Parathyroid adenoma (tissue), 2 donors: ENCODE measurements around the gene CDK5RAP1.

ENCODE experiments used
- H2AFZ ChIP-seq: fragments of 300-600 bp; sonication (generic); one replicate; pipeline ENCODE4 v1.7.0; 2017; ENCODE audit warnings: antibody characterized with exemption, mild to moderate bottlenecking
- H3K27ac ChIP-seq: fragments of 300-600 bp; sonication (generic); one replicate; pipeline ENCODE4 v1.7.0; 2017
- H3K27me3 ChIP-seq: fragments of 300-600 bp; sonication (generic); one replicate; pipeline ENCODE4 v1.7.0; 2017; ENCODE audit warnings: low read length; ENCODE audit not compliant: control insufficient read depth, insufficient read depth
- H3K36me3 ChIP-seq: fragments of 300-600 bp; sonication (generic); one replicate; pipeline ENCODE4 v1.7.0; 2017; ENCODE audit warnings: low read length; ENCODE audit not compliant: control insufficient read depth, insufficient read depth
- H3K4me1 ChIP-seq: fragments of 300-600 bp; sonication (generic); one replicate; pipeline ENCODE4 v1.7.0; 2017; ENCODE audit warnings: control low read depth
- H3K4me2 ChIP-seq: fragments of 300-600 bp; sonication (generic); one replicate; pipeline ENCODE4 v1.7.0; 2017; ENCODE audit warnings: low read length
- H3K4me3 ChIP-seq: fragments of 300-600 bp; sonication (generic); one replicate; pipeline ENCODE4 v1.7.0; 2017; ENCODE audit warnings: low read depth, low read length
- H3K79me2 ChIP-seq: fragments of 300-600 bp; sonication (generic); one replicate; pipeline ENCODE4 v1.7.0; 2017; ENCODE audit warnings: control low read depth
- H3K9ac ChIP-seq: fragments of 300-600 bp; sonication (generic); one replicate; pipeline ENCODE4 v1.7.0; 2017; ENCODE audit warnings: mild to moderate bottlenecking
- H3K9me3 ChIP-seq: fragments of 300-600 bp; sonication (generic); one replicate; pipeline ENCODE4 v1.7.0; 2017; ENCODE audit warnings: low read length; ENCODE audit not compliant: control insufficient read depth
- TF ChIP-seq, protein P1 (sequence below): fragments of 300-600 bp; sonication (generic); IDR thresholded peaks from one replicate; pipeline ENCODE4 v1.7.0; 2017; ENCODE audit warnings: antibody characterized with exemption, mild to moderate bottlenecking
- donor health status: primary hyperparathyroidism.

CDK5RAP1 gene

DNA sequence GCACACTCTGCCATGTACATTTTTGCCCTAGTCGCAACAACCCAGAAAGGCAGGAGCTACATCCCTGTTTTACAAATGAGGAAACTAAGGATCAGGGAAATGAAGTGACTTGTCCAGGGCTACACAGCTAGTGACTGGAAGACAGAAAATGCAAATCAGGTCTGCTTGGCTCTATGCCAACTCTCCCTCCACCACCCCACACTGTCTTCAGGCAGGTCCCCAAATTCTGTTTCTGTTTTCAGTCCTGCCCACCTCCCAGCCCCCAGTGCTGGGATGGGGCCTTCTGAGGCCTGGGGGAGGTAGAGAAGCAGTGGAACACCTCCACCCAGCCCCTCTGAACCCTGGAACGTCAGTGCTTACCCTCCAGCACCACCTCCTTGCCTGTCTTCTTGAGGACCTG, 37.2 kb upstream of the CDK5RAP1 start:
- H3K4me1 ChIP-seq: peaks cover 6% of the 10 kb centered on the region
- no peaks in the 10 kb centered on the region for H3K27me3 ChIP-seq
- TF ChIP-seq, protein P1, sequence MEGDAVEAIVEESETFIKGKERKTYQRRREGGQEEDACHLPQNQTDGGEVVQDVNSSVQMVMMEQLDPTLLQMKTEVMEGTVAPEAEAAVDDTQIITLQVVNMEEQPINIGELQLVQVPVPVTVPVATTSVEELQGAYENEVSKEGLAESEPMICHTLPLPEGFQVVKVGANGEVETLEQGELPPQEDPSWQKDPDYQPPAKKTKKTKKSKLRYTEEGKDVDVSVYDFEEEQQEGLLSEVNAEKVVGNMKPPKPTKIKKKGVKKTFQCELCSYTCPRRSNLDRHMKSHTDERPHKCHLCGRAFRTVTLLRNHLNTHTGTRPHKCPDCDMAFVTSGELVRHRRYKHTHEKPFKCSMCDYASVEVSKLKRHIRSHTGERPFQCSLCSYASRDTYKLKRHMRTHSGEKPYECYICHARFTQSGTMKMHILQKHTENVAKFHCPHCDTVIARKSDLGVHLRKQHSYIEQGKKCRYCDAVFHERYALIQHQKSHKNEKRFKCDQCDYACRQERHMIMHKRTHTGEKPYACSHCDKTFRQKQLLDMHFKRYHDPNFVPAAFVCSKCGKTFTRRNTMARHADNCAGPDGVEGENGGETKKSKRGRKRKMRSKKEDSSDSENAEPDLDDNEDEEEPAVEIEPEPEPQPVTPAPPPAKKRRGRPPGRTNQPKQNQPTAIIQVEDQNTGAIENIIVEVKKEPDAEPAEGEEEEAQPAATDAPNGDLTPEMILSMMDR: no peak
- H3K4me2 ChIP-seq: no peak overlapping the region
- H3K9me3 ChIP-seq: no peaks in the 10 kb centered on the region
- H3K36me3 ChIP-seq: no peaks in the 10 kb centered on the region
- no peak overlapping the region for H3K9ac ChIP-seq
- no peaks in the 10 kb centered on the region for H3K79me2 ChIP-seq
- H3K4me3 ChIP-seq: no peak overlapping the region
- H3K27ac ChIP-seq: no peak overlapping the region
- no peak overlapping the region for H2AFZ ChIP-seq

- H3K4me2 ChIP-seq: no peak overlapping the region
- no peaks in the 10 kb centered on the region for H3K9me3 ChIP-seq
- H3K27ac ChIP-seq: peak overlapping the region; percentile 33
- TF ChIP-seq, protein P1: no peak
- H2AFZ ChIP-seq: no peak overlapping the region
- H3K27me3 ChIP-seq: no peaks in the 10 kb centered on the region
- H3K4me1 ChIP-seq: peaks cover 6% of the 10 kb centered on the region
- no peak overlapping the region for H3K9ac ChIP-seq
- H3K79me2 ChIP-seq: no peaks in the 10 kb centered on the region
- no peak overlapping the region for H3K4me3 ChIP-seq
- no peaks in the 10 kb centered on the region for H3K36me3 ChIP-seq
Observed at GRCh38 chr20:33437141-33437911, 36.0 kb upstream of the CDK5RAP1 start.

GRCh38 chr20:33434434-33434833, 33.1 kb upstream of the CDK5RAP1 start:
- Histone ChIP-seq H2AFZ (no peak overlapping the region), H3K27ac (no peak overlapping the region), H3K4me1 (peaks cover 4% of the 10 kb centered on the region), H3K79me2 (no peaks in the 10 kb centered on the region), H3K4me3 (no peak overlapping the region), H3K27me3 (no peaks in the 10 kb centered on the region), H3K4me2 (no peak overlapping the region), H3K9me3 (no peaks in the 10 kb centered on the region), H3K36me3 (no peaks in the 10 kb centered on the region), H3K9ac (no peak overlapping the region)
- TF ChIP-seq, protein P1: no peak

- Histone ChIP-seq H3K9me3 (no peaks in the 10 kb centered on the region), H2AFZ (no peak overlapping the region), H3K4me1 (peaks cover 4% of the 10 kb centered on the region), H3K36me3 (no peaks in the 10 kb centered on the region), H3K9ac (no peak overlapping the region), H3K79me2 (no peaks in the 10 kb centered on the region), H3K4me2 (no peak overlapping the region), H3K27me3 (no peaks in the 10 kb centered on the region), H3K4me3 (no peak overlapping the region), H3K27ac (no peak overlapping the region)
- TF ChIP-seq, protein P1: no peak
Observed at GRCh38 chr20:33433465-33434234, 32.3 kb upstream of the CDK5RAP1 start.
